Transverse colon (tissue), 4 donors: ENCODE results near the gene LTB. TPM values are rescaled to one million over a fixed set of nuclear protein-coding genes. Genes with fewer than 3 reads are reported as not detected.
A peak's percentile ranks its signal among the peaks of the same experiment; 100 is the strongest.

Experiments
- DNase-seq: peaks from one replicate; pipeline ENCODE4 v3.0.0-alpha.2; 2019
- H3K27ac ChIP-seq, 4 donors: fragments of 200-600 bp; sonication (generic); 2 replicates each; pipeline ENCODE4 v1.5.1; 2016 to 2018; ENCODE audit warnings: inconsistent platforms in 4 of 4
- H3K27me3 ChIP-seq: fragments of 200-600 bp; sonication (generic); 2 replicates; pipeline ENCODE4 v1.5.1; 2017; ENCODE audit warnings: inconsistent platforms
- H3K36me3 ChIP-seq, 4 donors: fragments of 200-600 bp; sonication (generic); 2 replicates each; pipeline ENCODE4 v1.5.1; 2017 to 2019; ENCODE audit warnings: inconsistent platforms in 4 of 4
- H3K4me1 ChIP-seq, 4 donors: fragments of 200-600 bp; sonication (generic); 2 replicates each; pipeline ENCODE4 v1.5.1; 2017 to 2020; ENCODE audit warnings: inconsistent platforms in 4 of 4
- H3K4me3 ChIP-seq, 4 donors: fragments of 200-600 bp; sonication (generic); 1 replicate in 1 of 4; 2 replicates in 3 of 4; pipeline versions ENCODE4 v1.5.1 to v1.6.1; 2017 to 2019; ENCODE audit warnings: inconsistent platforms in 4 of 4
- H3K9me3 ChIP-seq, 2 donors: fragments of 200-600 bp; sonication (generic); 2 replicates each; pipeline ENCODE4 v1.5.1; 2017 to 2019; ENCODE audit warnings: inconsistent platforms in 2 of 2
- CTCF ChIP-seq, 5 experiments: fragments of 200-600 bp in 3 of 5; fragments of 450-650 bp in 2 of 5; sonication (generic) in 3 of 5; IDR thresholded peaks; 1 replicate in 2 of 5; 2 replicates in 3 of 5; pipeline ENCODE4 v1.5.1; 2016 to 2017; ENCODE audit warnings: antibody characterized with exemption in 5 of 5, inconsistent platforms in 3 of 5, mild to moderate bottlenecking in 2 of 5, moderate library complexity in 1 of 5
- EP300 ChIP-seq: sonication (generic); formaldehyde crosslinking; IDR thresholded peaks from one replicate; pipeline ENCODE4 v1.6.1; 2017; ENCODE audit warnings: antibody characterized with exemption, low read depth
- POLR2A ChIP-seq: fragments of 450-650 bp; IDR thresholded peaks from one replicate; pipeline ENCODE4 v1.6.1; 2016; ENCODE audit warnings: antibody characterized with exemption, mild to moderate bottlenecking, moderate library complexity
- POLR2AphosphoS5 ChIP-seq, 3 donors: sonication (generic); formaldehyde crosslinking; IDR thresholded peaks; one replicate each; pipeline ENCODE4 v1.6.1; 2016; ENCODE audit warnings: antibody characterized with exemption in 3 of 3
- WGBS, 2 donors: methylation state at CpG; one replicate each; pipeline ENCODE4 v1.1.5; 2018; ENCODE audit warnings: low coverage in 1 of 2; 5-methylcytosine and 5-hydroxymethylcytosine counted together
- in situ Hi-C, 4 donors: fragments of 200-750 bp; cut with MboI; loops; one replicate each; pipeline versions ENCODE4 v1.15.0 to v1.15.1; 2017; ENCODE audit warnings: low sequenced_read_pairs in 3 of 4, low pct_ligation_motif_present in 1 of 4, low pct_unique_long_range_greater_than_20kb in 1 of 4
- intact Hi-C: fragments of 100-400 bp; cut with DNase I; formaldehyde crosslinking; loops from one replicate; pipeline ENCODE4 v1.15.1; 2023; ENCODE audit warnings: low total_unique reads
- total RNA-seq, 4 donors: library from RNA; depleted of rRNA; stranded (reverse); fragments of >200 nt; gene quantifications; one replicate each; pipeline ENCODE4 v1.1.0, GENCODE V29; 2016

LTB gene
- total RNA-seq, 4 donors from 2014 or later, result 7.6 to 34.8 TPM; not detected in 2

DNA sequence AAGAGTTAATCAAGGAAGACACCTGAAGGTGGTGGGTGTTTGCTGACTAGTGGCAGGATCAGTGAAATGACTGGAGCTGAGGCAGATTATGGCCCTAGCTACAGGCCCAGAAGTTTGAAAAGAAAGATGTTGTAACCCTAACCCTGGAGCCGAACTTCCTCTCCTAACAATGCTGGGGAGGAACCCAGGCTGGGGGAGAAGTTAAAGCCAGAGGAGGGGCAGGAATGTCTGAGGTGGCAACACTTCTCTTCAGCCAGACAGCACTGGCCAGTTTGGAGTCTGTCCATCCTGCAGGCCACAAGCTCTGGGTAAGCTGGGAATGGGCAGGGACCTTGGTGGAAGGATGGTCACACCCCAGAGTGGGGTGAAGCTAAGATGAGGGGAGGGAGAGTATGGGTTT is 3.8 kb upstream of the LTB start, which contains the start of gene LST1:
LST1 (plus strand) TSS at position 270 of the 400 bp plus-strand sequence. CDS start 1,023 bp downstream, outside the sequence.
- no peak for DNase-seq
- no peaks in the 10 kb centered on the region for H3K36me3 ChIP-seq
- intact Hi-C loops (no loop called here), in situ Hi-C loops (no loop called here)
- H3K9me3 ChIP-seq, result no peaks in the 10 kb centered on the region
- H3K27ac ChIP-seq, result peak within 1 kb of the TSS; percentile 52 to 69 (median 58)
- H3K4me3 ChIP-seq, result no peak within 1 kb of the TSS
- H3K27me3 ChIP-seq, result peaks cover 7% of the 10 kb centered on the region
- H3K4me1 ChIP-seq, result peaks cover 3 to 39% (median 5%) of the 10 kb centered on the region in 4 donors
- TF ChIP-seq EP300 (no peak), CTCF (IDR thresholded peaks at IDR 0.05) (no peak), POLR2AphosphoS5 (IDR thresholded peaks at IDR 0.05) (no peak), POLR2A (no peak)
- 50 to 64% methylated on average over 1 of the region's 1 CpG for WGBS, 2 donors

- no peak for DNase-seq
- in situ Hi-C loops (no loop called here), intact Hi-C loops (no loop called here)
- H3K27me3 ChIP-seq, result peaks cover 7% of the 10 kb centered on the region
- H3K36me3 ChIP-seq, result no peaks in the 10 kb centered on the region
- H3K27ac ChIP-seq, result peak overlapping the region; percentile 18 to 69 (median 57)
- TF ChIP-seq POLR2A (no peak), EP300 (no peak), CTCF (IDR thresholded peaks at IDR 0.05) (peak in 1 of 5 experiments; percentile 12), POLR2AphosphoS5 (IDR thresholded peaks at IDR 0.05) (no peak)
- no peaks in the 10 kb centered on the region for H3K9me3 ChIP-seq
- no peak overlapping the region for H3K4me3 ChIP-seq
- WGBS, 2 donors, result 54 to 63% methylated on average over 2 of the region's 2 CpGs
- H3K4me1 ChIP-seq, result peaks cover 6 to 42% (median 6%) of the 10 kb centered on the region in 4 donors
Measured at GRCh38 chr6:31585491-31585890, 3.3 kb upstream of the LTB start.

GRCh38 chr6:31581434-31582229 is 592 bp downstream of the LTB start:
- Histone ChIP-seq H3K36me3 (no peaks in the 10 kb centered on the region), H3K4me1 (peaks cover 6 to 36% (median 7%) of the 10 kb centered on the region in 4 donors), H3K27me3 (peaks cover 7% of the 10 kb centered on the region), H3K27ac (peak overlapping the region; percentile 79 to 91 (median 86)), H3K9me3 (no peaks in the 10 kb centered on the region), H3K4me3 (peak overlapping the region; percentile 52 to 96 (median 75))
- WGBS, 2 donors, result 12 to 47% methylated on average over 3 to 21 of the region's 21 CpGs
- in situ Hi-C loops (no loop called here), intact Hi-C loops (loop anchor here (5.0 kb wide), 1 partner anchor 34 kb away; the partner anchor contains the start of genes ATP6V1G2 and NFKBIL1)
- TF ChIP-seq CTCF (IDR thresholded peaks at IDR 0.05) (no peak), EP300 (no peak), POLR2A (no peak), POLR2AphosphoS5 (IDR thresholded peaks at IDR 0.05) (no peak)
- no peak for DNase-seq

GRCh38 chr6:31580807-31581433 is 1.3 kb downstream of the LTB start:
- WGBS, 2 donors, result 0% methylated on average over 47 of the region's 62 CpGs; no CpG with 5 or more reads in 1 of the 2 donors
- intact Hi-C loops (loop anchor here (5.0 kb wide), 1 partner anchor 34 kb away; the partner anchor contains the start of genes ATP6V1G2 and NFKBIL1), in situ Hi-C loops (no loop called here)
- peak; percentile 48 for TF ChIP-seq POLR2A
- no peak for TF ChIP-seq EP300
- TF ChIP-seq POLR2AphosphoS5 (IDR thresholded peaks at IDR 0.05), result peak; percentile 41 to 66 (median 57)
- peak; percentile 92 to 99 (median 97) for TF ChIP-seq CTCF (IDR thresholded peaks at IDR 0.05)
- no peaks in the 10 kb centered on the region for H3K9me3 ChIP-seq
- peak overlapping the region; percentile 52 to 96 (median 75) for H3K4me3 ChIP-seq
- H3K27ac ChIP-seq, result peak overlapping the region; percentile 79 to 91 (median 86)
- H3K36me3 ChIP-seq, result no peaks in the 10 kb centered on the region
- H3K4me1 ChIP-seq, result peaks cover 6 to 33% (median 7%) of the 10 kb centered on the region in 4 donors
- DNase-seq, result peak; percentile 88
- H3K27me3 ChIP-seq, result peaks cover 7% of the 10 kb centered on the region
